ENCODE data around the gene CAGE1.

CAGE1 gene

GRCh38 chr6:7335519-7335918 lies 54.0 kb downstream of the CAGE1 start:
- Histone ChIP-seq H3K27me3 (ENCODE audit: insufficient read depth, low read length) (no peaks in the 10 kb centered on the region), H3K9ac (ENCODE audit: low read length) (no peak overlapping the region), H3K79me2 (ENCODE audit: insufficient read depth, low read length) (no peaks in the 10 kb centered on the region), H3K4me1 (ENCODE audit: insufficient read depth, low read length, severe bottlenecking) (no peaks in the 10 kb centered on the region), H2AFZ (ENCODE audit: low read length) (no peak overlapping the region), H3K9me2 (ENCODE audit: low read depth, low read length) (no peaks in the 10 kb centered on the region), H3K36me3 (ENCODE audit: insufficient read depth, low read length) (no peaks in the 10 kb centered on the region), H3K4me2 (ENCODE audit: low read length) (no peak overlapping the region), H3K9me3 (ENCODE audit: low read length) (no peaks in the 10 kb centered on the region), H3K4me3 (ENCODE audit: low read depth, low read length, poor library complexity, severe bottlenecking) (no peak overlapping the region), H4K20me1 (ENCODE audit: insufficient read depth, low read length) (no peaks in the 10 kb centered on the region), H3K27ac (ENCODE audit: low read depth, low read length, poor library complexity, severe bottlenecking) (no peak overlapping the region), H3F3A (ENCODE audit: insufficient read depth, low read length) (no peaks in the 10 kb centered on the region)
- TF ChIP-seq, protein P1, sequence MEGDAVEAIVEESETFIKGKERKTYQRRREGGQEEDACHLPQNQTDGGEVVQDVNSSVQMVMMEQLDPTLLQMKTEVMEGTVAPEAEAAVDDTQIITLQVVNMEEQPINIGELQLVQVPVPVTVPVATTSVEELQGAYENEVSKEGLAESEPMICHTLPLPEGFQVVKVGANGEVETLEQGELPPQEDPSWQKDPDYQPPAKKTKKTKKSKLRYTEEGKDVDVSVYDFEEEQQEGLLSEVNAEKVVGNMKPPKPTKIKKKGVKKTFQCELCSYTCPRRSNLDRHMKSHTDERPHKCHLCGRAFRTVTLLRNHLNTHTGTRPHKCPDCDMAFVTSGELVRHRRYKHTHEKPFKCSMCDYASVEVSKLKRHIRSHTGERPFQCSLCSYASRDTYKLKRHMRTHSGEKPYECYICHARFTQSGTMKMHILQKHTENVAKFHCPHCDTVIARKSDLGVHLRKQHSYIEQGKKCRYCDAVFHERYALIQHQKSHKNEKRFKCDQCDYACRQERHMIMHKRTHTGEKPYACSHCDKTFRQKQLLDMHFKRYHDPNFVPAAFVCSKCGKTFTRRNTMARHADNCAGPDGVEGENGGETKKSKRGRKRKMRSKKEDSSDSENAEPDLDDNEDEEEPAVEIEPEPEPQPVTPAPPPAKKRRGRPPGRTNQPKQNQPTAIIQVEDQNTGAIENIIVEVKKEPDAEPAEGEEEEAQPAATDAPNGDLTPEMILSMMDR (IDR thresholded peaks at IDR 0.05; ENCODE audit: low read length) = no peak
- no peak for TF ChIP-seq EZH2 (IDR thresholded peaks at IDR 0.05; ENCODE audit: borderline replicate concordance, low read length)

GRCh38 chr6:7334685-7335084 lies 54.9 kb downstream of the CAGE1 start:
- H3K9me2 ChIP-seq (ENCODE audit: low read depth, low read length) = no peaks in the 10 kb centered on the region
- no peaks in the 10 kb centered on the region for H3K4me1 ChIP-seq (ENCODE audit: insufficient read depth, low read length, severe bottlenecking)
- H3K9ac ChIP-seq (ENCODE audit: low read length) = no peak overlapping the region
- no peaks in the 10 kb centered on the region for H3K36me3 ChIP-seq (ENCODE audit: insufficient read depth, low read length)
- no peaks in the 10 kb centered on the region for H3K79me2 ChIP-seq (ENCODE audit: insufficient read depth, low read length)
- TF ChIP-seq, protein P1 (IDR thresholded peaks at IDR 0.05; ENCODE audit: low read length) = no peak
- TF ChIP-seq EZH2 (IDR thresholded peaks at IDR 0.05; ENCODE audit: borderline replicate concordance, low read length) = no peak
- H4K20me1 ChIP-seq (ENCODE audit: insufficient read depth, low read length) = no peaks in the 10 kb centered on the region
- H3K4me2 ChIP-seq (ENCODE audit: low read length) = no peak overlapping the region
- H3F3A ChIP-seq (ENCODE audit: insufficient read depth, low read length) = no peaks in the 10 kb centered on the region
- no peak overlapping the region for H3K27ac ChIP-seq (ENCODE audit: low read depth, low read length, poor library complexity, severe bottlenecking)
- no peaks in the 10 kb centered on the region for H3K27me3 ChIP-seq (ENCODE audit: insufficient read depth, low read length)
- H3K9me3 ChIP-seq (ENCODE audit: low read length) = no peaks in the 10 kb centered on the region
- H3K4me3 ChIP-seq (ENCODE audit: low read depth, low read length, poor library complexity, severe bottlenecking) = no peak overlapping the region
- H2AFZ ChIP-seq (ENCODE audit: low read length) = no peak overlapping the region

DNA sequence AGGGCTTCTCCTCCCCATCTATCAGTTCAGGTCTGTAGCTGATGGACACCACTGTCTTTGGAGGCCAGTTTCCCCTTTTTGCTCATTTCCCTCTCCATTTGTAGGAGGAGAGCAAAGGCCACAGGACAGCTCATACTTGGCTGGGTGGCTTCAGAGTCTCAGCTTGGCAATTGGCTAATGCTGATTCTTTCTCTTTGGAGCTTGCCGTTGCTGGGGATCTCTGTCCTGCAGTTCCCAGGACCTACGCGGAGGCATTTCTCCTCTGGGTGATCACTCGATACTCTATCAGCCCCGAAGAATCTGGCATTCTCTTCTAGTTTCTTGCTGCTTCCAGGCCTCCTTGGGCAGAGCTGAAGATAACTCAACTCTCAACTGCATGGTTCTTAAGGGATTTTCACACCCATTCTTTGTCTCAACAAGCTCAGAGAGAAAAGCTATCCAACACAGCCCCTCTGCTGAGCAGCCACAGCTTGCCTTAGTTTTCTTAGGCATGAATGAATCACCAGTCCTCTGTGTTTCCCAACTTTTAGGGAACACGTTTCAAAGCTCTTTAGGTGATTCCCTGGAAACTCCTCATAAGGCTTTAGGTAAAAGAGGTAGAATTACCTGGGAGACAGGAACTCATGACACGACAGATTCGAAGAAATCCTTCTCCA lies 57.3 kb downstream of the CAGE1 start:
- H3K4me1 ChIP-seq (ENCODE audit: insufficient read depth, low read length, severe bottlenecking) = no peaks in the 10 kb centered on the region
- no peaks in the 10 kb centered on the region for H3K9me2 ChIP-seq (ENCODE audit: low read depth, low read length)
- H3K9me3 ChIP-seq (ENCODE audit: low read length) = no peaks in the 10 kb centered on the region
- H3F3A ChIP-seq (ENCODE audit: insufficient read depth, low read length) = no peaks in the 10 kb centered on the region
- no peak overlapping the region for H3K4me2 ChIP-seq (ENCODE audit: low read length)
- no peak overlapping the region for H3K27ac ChIP-seq (ENCODE audit: low read depth, low read length, poor library complexity, severe bottlenecking)
- H2AFZ ChIP-seq (ENCODE audit: low read length) = no peak overlapping the region
- H3K36me3 ChIP-seq (ENCODE audit: insufficient read depth, low read length) = no peaks in the 10 kb centered on the region
- H3K79me2 ChIP-seq (ENCODE audit: insufficient read depth, low read length) = no peaks in the 10 kb centered on the region
- no peak overlapping the region for H3K9ac ChIP-seq (ENCODE audit: low read length)
- H3K27me3 ChIP-seq (ENCODE audit: insufficient read depth, low read length) = no peaks in the 10 kb centered on the region
- TF ChIP-seq, protein P1 (IDR thresholded peaks at IDR 0.05; ENCODE audit: low read length) = no peak
- no peak for TF ChIP-seq EZH2 (IDR thresholded peaks at IDR 0.05; ENCODE audit: borderline replicate concordance, low read length)
- H4K20me1 ChIP-seq (ENCODE audit: insufficient read depth, low read length) = no peaks in the 10 kb centered on the region
- H3K4me3 ChIP-seq (ENCODE audit: low read depth, low read length, poor library complexity, severe bottlenecking) = no peak overlapping the region

All from OCI-LY1 (cell line).